Measurements from ENCODE around the gene OSBP. TPM values are rescaled to one million over a fixed set of nuclear protein-coding genes. Genes with fewer than 3 reads are reported as not detected.

Gene OSBP
- total and polyA plus RNA-seq, 9 of the 15 experiments (the other 6 are each of a cell fraction or from before 2014, with no cell fraction given) = 11.7 to 49.0 (median 28.7) TPM

DNA sequence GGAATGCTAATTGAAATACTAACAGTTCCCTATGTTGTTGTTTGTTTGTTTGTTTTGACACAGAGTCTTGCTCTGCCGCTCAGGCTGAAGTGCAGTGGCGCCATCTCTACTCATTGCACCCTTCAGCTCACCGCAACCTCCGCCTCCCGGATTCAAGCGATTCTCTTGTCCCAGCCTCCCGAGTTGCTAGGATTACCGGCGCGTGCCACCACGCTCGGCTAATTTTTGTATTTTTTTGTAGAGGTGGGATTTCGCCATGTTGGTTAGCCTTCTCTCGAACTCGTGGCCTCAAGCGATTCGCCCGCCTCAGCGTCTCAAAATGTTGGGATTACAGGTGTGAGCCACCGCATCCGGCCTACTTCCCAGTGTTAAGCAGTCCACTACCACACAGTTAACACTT is 62.3 kb downstream of the OSBP start:
- POLR2A ChIA-PET = interaction anchor here (1.3 to 2.1 kb wide), 2 partner anchors 13 to 15 kb away, joined by 3 to 4 read pairs; no protein-coding TSS in a partner anchor
- no peak for DNase-seq (ENCODE audit: extremely low read depth in 1 of 4, low spot score in 3 of 4)
- Histone ChIP-seq H3K27me3 (ENCODE audit: control insufficient read depth in 2 of 2, insufficient read depth in 2 of 2, low read length in 2 of 2) (no peaks in the 10 kb centered on the region), H3K36me3 (ENCODE audit: control insufficient read depth, insufficient read depth, low read length) (no peaks in the 10 kb centered on the region), H3K4me3 (no peak overlapping the region), H3K27ac (ENCODE audit: extremely low read depth, low read depth, low read length) (peak overlapping the region; percentile 100; the same call in 2 of the 3 replicates), H3K9me1 (ENCODE audit: control insufficient read depth, insufficient read depth, low read length) (no peaks in the 10 kb centered on the region), H2AFZ (ENCODE audit: low read depth, low read length) (no peak overlapping the region), H3K9ac (ENCODE audit: insufficient read depth in 1 of 2, low read depth in 2 of 2, low read length in 2 of 2) (peak overlapping the region in 1 of 2 experiments; percentile 36; a peak in 1 of 4 replicates), H3K4me1 (replicated peaks in 1 of 2; ENCODE audit: control insufficient read depth in 2 of 2, insufficient read depth in 2 of 2, low read length in 2 of 2) (peaks cover 17 to 25% of the 10 kb centered on the region in 2 experiments), H3K4me2 (ENCODE audit: insufficient read depth, low read length) (peak overlapping the region; percentile 40; the same call in 1 of the 2 replicates), H3K9me3 (replicated peaks; ENCODE audit: control insufficient read depth, insufficient read depth, low read depth, low read length) (no peaks in the 10 kb centered on the region), H3K79me2 (ENCODE audit: control insufficient read depth, insufficient read depth, low read length) (no peaks in the 10 kb centered on the region), H4K20me1 (replicated peaks; ENCODE audit: control insufficient read depth, insufficient read depth, low read length) (no peaks in the 10 kb centered on the region)
- in situ Hi-C loops (cut with MboI) (no loop called here), intact Hi-C loops (cut with micrococcal nuclease) (loop anchor here (5.0 kb wide), 2 partner anchors 64 to 204 kb away; partner anchors contain the start of genes OSBP and STX3)
- ATAC-seq = no peak
- FAIRE-seq = no peak
- WGBS (ENCODE audit: insufficient coverage, low coverage, missing lambda C conversion rate) = 95% methylated on average over 16 of the region's 21 CpGs
- TF ChIP-seq PHF20 (IDR thresholded peaks at IDR 0.05; ENCODE audit: partially characterized antibody) = no peak
- TF ChIP-seq, protein P1, sequence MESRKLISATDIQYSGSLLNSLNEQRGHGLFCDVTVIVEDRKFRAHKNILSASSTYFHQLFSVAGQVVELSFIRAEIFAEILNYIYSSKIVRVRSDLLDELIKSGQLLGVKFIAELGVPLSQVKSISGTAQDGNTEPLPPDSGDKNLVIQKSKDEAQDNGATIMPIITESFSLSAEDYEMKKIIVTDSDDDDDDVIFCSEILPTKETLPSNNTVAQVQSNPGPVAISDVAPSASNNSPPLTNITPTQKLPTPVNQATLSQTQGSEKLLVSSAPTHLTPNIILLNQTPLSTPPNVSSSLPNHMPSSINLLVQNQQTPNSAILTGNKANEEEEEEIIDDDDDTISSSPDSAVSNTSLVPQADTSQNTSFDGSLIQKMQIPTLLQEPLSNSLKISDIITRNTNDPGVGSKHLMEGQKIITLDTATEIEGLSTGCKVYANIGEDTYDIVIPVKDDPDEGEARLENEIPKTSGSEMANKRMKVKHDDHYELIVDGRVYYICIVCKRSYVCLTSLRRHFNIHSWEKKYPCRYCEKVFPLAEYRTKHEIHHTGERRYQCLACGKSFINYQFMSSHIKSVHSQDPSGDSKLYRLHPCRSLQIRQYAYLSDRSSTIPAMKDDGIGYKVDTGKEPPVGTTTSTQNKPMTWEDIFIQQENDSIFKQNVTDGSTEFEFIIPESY (CRISPR knock-in tag; IDR thresholded peaks at IDR 0.05) = peak; percentile 54; the same call in 1 of the 2 replicates
- CTCF ChIA-PET (ENCODE audit: low intra/inter-chr PET ratio) = no interaction called here
- no TSS peak for BruUV-seq (replicated peaks)

GRCh38 chr11:59552844-59553243 is 62.7 kb downstream of the OSBP start:
- H3K36me3 ChIP-seq (ENCODE audit: control insufficient read depth, insufficient read depth, low read length) = no peaks in the 10 kb centered on the region
- intact Hi-C loops (cut with micrococcal nuclease) = loop anchor here (1.0 to 5.0 kb wide), 3 partner anchors 12 to 204 kb away; partner anchors contain the start of genes OSBP and STX3
- H3K9ac ChIP-seq (ENCODE audit: insufficient read depth in 1 of 2, low read depth in 2 of 2, low read length in 2 of 2) = peak overlapping the region; percentile 15 to 99; a peak in 3 of 4 replicates
- H4K20me1 ChIP-seq (replicated peaks; ENCODE audit: control insufficient read depth, insufficient read depth, low read length) = no peaks in the 10 kb centered on the region
- ATAC-seq (no peak), DNase-seq (ENCODE audit: extremely low read depth in 1 of 4, low spot score in 3 of 4) (peak in 1 of 4 experiments; percentile 4), FAIRE-seq (no peak)
- BruUV-seq (replicated peaks) = no TSS peak
- H3K9me1 ChIP-seq (ENCODE audit: control insufficient read depth, insufficient read depth, low read length) = no peaks in the 10 kb centered on the region
- H3K4me3 ChIP-seq = no peak overlapping the region
- no peaks in the 10 kb centered on the region for H3K27me3 ChIP-seq (ENCODE audit: control insufficient read depth in 2 of 2, insufficient read depth in 2 of 2, low read length in 2 of 2)
- POLR2A ChIA-PET = interaction anchor here (2.1 kb wide), 1 partner anchor 13 kb away, joined by 4 read pairs; no protein-coding TSS in a partner anchor
- no peaks in the 10 kb centered on the region for H3K79me2 ChIP-seq (ENCODE audit: control insufficient read depth, insufficient read depth, low read length)
- in situ Hi-C loops (cut with MboI) = no loop called here
- 24% methylated on average over 2 of the region's 2 CpGs for WGBS (ENCODE audit: insufficient coverage, low coverage, missing lambda C conversion rate)
- peaks cover 17 to 23% of the 10 kb centered on the region in 2 experiments for H3K4me1 ChIP-seq (replicated peaks in 1 of 2; ENCODE audit: control insufficient read depth in 2 of 2, insufficient read depth in 2 of 2, low read length in 2 of 2)
- H3K4me2 ChIP-seq (ENCODE audit: insufficient read depth, low read length) = peak overlapping the region; percentile 40; the same call in 1 of the 2 replicates
- peak overlapping the region; percentile 93 for H2AFZ ChIP-seq (ENCODE audit: low read depth, low read length)
- CTCF ChIA-PET (ENCODE audit: low intra/inter-chr PET ratio) = no interaction called here
- peak overlapping the region; percentile 100 for H3K27ac ChIP-seq (ENCODE audit: extremely low read depth, low read depth, low read length)
- no peaks in the 10 kb centered on the region for H3K9me3 ChIP-seq (replicated peaks; ENCODE audit: control insufficient read depth, insufficient read depth, low read depth, low read length)
- TF ChIP-seq ZNF778 (CRISPR knock-in tag; IDR thresholded peaks at IDR 0.05) = no peak
- no peak for TF ChIP-seq CHCHD3 (CRISPR knock-in tag; IDR thresholded peaks at IDR 0.05)
- TF ChIP-seq GABPB2 (CRISPR knock-in tag; conservative IDR thresholded peaks at IDR 0.05) = no peak
- no peak for TF ChIP-seq ETV6 (IDR thresholded peaks at IDR 0.05; ENCODE audit: borderline replicate concordance in 1 of 2, low read depth in 2 of 2, low read length in 1 of 2)
- no peak for TF ChIP-seq ETV6 (CRISPR knock-in tag; IDR thresholded peaks at IDR 0.05; ENCODE audit: borderline replicate concordance)
- TF ChIP-seq STAG1 (CRISPR knock-in tag; IDR thresholded peaks at IDR 0.05; ENCODE audit: borderline replicate concordance) = no peak
- TF ChIP-seq HSF4 (CRISPR knock-in tag; IDR thresholded peaks at IDR 0.05; ENCODE audit: borderline replicate concordance) = no peak
- TF ChIP-seq HNRNPLL (IDR thresholded peaks at IDR 0.05; ENCODE audit: low read depth, low read length, poor library complexity, severe bottlenecking) = no peak
- no peak for TF ChIP-seq ZNF75A (CRISPR knock-in tag; IDR thresholded peaks at IDR 0.05)
- no peak for TF ChIP-seq ZNF551 (CRISPR knock-in tag; IDR thresholded peaks at IDR 0.05)
- TF ChIP-seq FOXO4 (CRISPR knock-in tag; IDR thresholded peaks at IDR 0.05) = no peak

Measured in K562 (cell line).